Measurements from ENCODE around the gene COL1A1. TPM values are rescaled to one million over a fixed set of nuclear protein-coding genes. Genes with fewer than 3 reads are reported as not detected.
A peak's percentile ranks its signal among the peaks of the same experiment; 100 is the strongest.

Gene COL1A1
- polyA plus RNA-seq, 1 donor (not counting 4 experiments of a cell fraction or from before 2014, with no cell fraction given) = 0.55 TPM

DNA sequence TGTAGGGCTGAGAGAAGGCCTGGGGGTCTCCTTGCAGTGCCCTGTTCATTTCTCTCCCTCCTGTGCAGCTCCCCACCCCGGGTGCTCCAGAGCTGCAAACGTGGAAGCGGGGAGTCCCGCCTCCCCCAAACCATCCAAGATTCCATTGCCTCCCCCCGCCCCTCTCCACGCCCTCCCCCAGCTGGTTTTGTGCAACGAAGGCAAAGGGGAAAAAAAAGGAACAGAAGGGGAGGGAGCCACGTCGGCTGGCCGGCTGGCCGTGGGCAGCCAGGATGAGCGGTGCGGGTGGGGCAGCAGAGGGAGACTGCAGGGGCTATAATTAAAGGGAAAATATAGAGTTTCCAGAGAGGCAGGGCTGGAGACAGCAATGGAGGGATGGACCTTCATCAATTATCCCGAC lies 1.7 kb upstream of the COL1A1 start:
- no peaks in the 10 kb centered on the region for H3K9me3 ChIP-seq (ENCODE audit: control insufficient read depth, low read depth, low read length)
- H3K4me1 ChIP-seq (ENCODE audit: control insufficient read depth, extremely low read depth, insufficient read depth, low read length) = peaks cover 9% of the 10 kb centered on the region
- H3K9me1 ChIP-seq (ENCODE audit: control insufficient read depth, extremely low read depth, insufficient read depth, low read length) = no peaks in the 10 kb centered on the region
- no peak overlapping the region for H3K27ac ChIP-seq (ENCODE audit: control insufficient read depth, insufficient read depth, low read length)
- H3K79me2 ChIP-seq (ENCODE audit: control insufficient read depth, insufficient read depth, low read length) = no peaks in the 10 kb centered on the region
- DNase-seq (ENCODE audit: low read depth, low spot score) (no peak), FAIRE-seq (no peak)
- no peak overlapping the region for H3K9ac ChIP-seq (ENCODE audit: control insufficient read depth, extremely low read depth, insufficient read depth, low read length)
- no peak overlapping the region for H3K4me3 ChIP-seq (ENCODE audit: control insufficient read depth in 2 of 3, extremely low read depth in 1 of 3, insufficient read depth in 2 of 3, low read depth in 1 of 3, low read length in 3 of 3)
- H2AFZ ChIP-seq (ENCODE audit: control insufficient read depth, low read length) = no peak overlapping the region
- no peaks in the 10 kb centered on the region for H4K20me1 ChIP-seq (ENCODE audit: control insufficient read depth, extremely low read depth, insufficient read depth, low read length)
- dilution Hi-C loops (cut with MboI; ENCODE audit: extremely low pct_ligation_motif_present, low sequenced_read_pairs) = no loop called here
- no peak overlapping the region for H3K4me2 ChIP-seq (ENCODE audit: control insufficient read depth, extremely low read depth, insufficient read depth, low read depth, low read length)
- H3K27me3 ChIP-seq (ENCODE audit: control insufficient read depth, extremely low read depth, insufficient read depth, low read length) = peaks cover 52% of the 10 kb centered on the region
- H3K36me3 ChIP-seq (ENCODE audit: control insufficient read depth in 2 of 2, extremely low read depth in 1 of 2, insufficient read depth in 2 of 2, low read length in 2 of 2) = no peaks in the 10 kb centered on the region
- TF ChIP-seq, protein P1, sequence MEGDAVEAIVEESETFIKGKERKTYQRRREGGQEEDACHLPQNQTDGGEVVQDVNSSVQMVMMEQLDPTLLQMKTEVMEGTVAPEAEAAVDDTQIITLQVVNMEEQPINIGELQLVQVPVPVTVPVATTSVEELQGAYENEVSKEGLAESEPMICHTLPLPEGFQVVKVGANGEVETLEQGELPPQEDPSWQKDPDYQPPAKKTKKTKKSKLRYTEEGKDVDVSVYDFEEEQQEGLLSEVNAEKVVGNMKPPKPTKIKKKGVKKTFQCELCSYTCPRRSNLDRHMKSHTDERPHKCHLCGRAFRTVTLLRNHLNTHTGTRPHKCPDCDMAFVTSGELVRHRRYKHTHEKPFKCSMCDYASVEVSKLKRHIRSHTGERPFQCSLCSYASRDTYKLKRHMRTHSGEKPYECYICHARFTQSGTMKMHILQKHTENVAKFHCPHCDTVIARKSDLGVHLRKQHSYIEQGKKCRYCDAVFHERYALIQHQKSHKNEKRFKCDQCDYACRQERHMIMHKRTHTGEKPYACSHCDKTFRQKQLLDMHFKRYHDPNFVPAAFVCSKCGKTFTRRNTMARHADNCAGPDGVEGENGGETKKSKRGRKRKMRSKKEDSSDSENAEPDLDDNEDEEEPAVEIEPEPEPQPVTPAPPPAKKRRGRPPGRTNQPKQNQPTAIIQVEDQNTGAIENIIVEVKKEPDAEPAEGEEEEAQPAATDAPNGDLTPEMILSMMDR (optimal IDR thresholded peaks at IDR 0.05 in 1 of 3, IDR thresholded peaks at IDR 0.05 in 1 of 3, conservative IDR thresholded peaks at IDR 0.05 in 1 of 3; ENCODE audit: extremely low read depth in 1 of 3, insufficient read depth in 2 of 3, low read length in 3 of 3) = no peak
- TF ChIP-seq EZH2 (IDR thresholded peaks at IDR 0.05; ENCODE audit: low read length) = no peak

DNA sequence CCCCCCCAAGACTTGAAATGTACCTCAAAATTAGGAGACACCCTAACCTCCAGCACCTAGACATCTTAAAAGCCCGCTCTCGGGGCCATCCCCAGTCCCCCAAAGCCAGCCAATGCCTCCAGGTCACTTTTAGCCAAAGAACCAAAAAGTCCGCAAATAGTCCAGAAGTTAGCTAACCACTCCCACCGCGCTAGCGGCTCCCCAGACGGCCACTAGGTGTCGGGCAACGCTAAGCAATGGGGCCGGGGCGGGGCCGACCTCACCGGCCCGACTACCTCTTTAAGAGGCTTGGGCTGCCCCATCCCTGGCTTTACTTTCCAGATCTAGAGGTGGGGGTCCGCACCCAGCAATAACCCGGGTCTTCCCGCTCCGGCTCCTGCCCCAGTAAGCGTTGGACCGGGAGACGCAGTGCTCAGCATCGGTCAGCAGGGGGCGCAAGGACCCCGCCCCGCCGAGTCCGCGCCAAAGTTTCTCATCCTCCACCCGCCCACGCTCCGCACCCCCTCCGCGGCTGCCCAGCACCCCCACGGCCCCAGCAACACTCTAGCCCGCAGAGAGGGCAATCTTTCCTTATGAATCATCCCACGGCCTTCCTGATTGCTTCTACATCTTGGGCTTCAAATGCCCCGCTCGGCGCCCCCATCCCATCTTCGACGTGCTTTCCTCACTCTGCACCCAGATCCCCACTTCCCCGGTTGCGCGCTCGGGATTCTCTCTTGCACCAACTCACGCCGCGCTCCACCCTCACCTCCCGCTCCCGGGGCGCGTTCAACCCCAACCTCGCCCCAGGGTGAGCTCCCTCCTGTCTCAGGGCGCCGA lies 765 bp downstream of the COL1A1 start:
- H3K9me1 ChIP-seq (ENCODE audit: control insufficient read depth, extremely low read depth, insufficient read depth, low read length) = no peaks in the 10 kb centered on the region
- peak overlapping the region; percentile 94 for H3K4me2 ChIP-seq (ENCODE audit: control insufficient read depth, extremely low read depth, insufficient read depth, low read depth, low read length)
- peak; percentile 51 for TF ChIP-seq EZH2 (IDR thresholded peaks at IDR 0.05; ENCODE audit: low read length)
- TF ChIP-seq, protein P1 (optimal IDR thresholded peaks at IDR 0.05 in 1 of 3, IDR thresholded peaks at IDR 0.05 in 1 of 3, conservative IDR thresholded peaks at IDR 0.05 in 1 of 3; ENCODE audit: extremely low read depth in 1 of 3, insufficient read depth in 2 of 3, low read length in 3 of 3) = peak; percentile 69 to 99 (median 93)
- no peaks in the 10 kb centered on the region for H4K20me1 ChIP-seq (ENCODE audit: control insufficient read depth, extremely low read depth, insufficient read depth, low read length)
- H3K4me3 ChIP-seq (ENCODE audit: control insufficient read depth in 2 of 3, extremely low read depth in 1 of 3, insufficient read depth in 2 of 3, low read depth in 1 of 3, low read length in 3 of 3) = peak overlapping the region; percentile 38 to 79 (median 79)
- DNase-seq (ENCODE audit: low read depth, low spot score) = no peak
- peak overlapping the region; percentile 58 for H3K9ac ChIP-seq (ENCODE audit: control insufficient read depth, extremely low read depth, insufficient read depth, low read length)
- H3K27me3 ChIP-seq (ENCODE audit: control insufficient read depth, extremely low read depth, insufficient read depth, low read length) = peaks cover 40% of the 10 kb centered on the region
- H2AFZ ChIP-seq (ENCODE audit: control insufficient read depth, low read length) = peak overlapping the region; percentile 69
- dilution Hi-C loops (cut with MboI; ENCODE audit: extremely low pct_ligation_motif_present, low sequenced_read_pairs) = no loop called here
- FAIRE-seq = no peak
- no peaks in the 10 kb centered on the region for H3K36me3 ChIP-seq (ENCODE audit: control insufficient read depth in 2 of 2, extremely low read depth in 1 of 2, insufficient read depth in 2 of 2, low read length in 2 of 2)
- H3K79me2 ChIP-seq (ENCODE audit: control insufficient read depth, insufficient read depth, low read length) = no peaks in the 10 kb centered on the region
- H3K4me1 ChIP-seq (ENCODE audit: control insufficient read depth, extremely low read depth, insufficient read depth, low read length) = peaks cover 12% of the 10 kb centered on the region
- no peaks in the 10 kb centered on the region for H3K9me3 ChIP-seq (ENCODE audit: control insufficient read depth, low read depth, low read length)
- H3K27ac ChIP-seq (ENCODE audit: control insufficient read depth, insufficient read depth, low read length) = peak overlapping the region; percentile 43

Data from keratinocyte (primary cell).